HG03103 (cell line): ENCODE measurements around the gene TKTL1.
A peak's percentile ranks its signal among the peaks of the same experiment; 100 is the strongest.

Source experiments
- ATAC-seq: cut with Tn5 transposase; IDR thresholded peaks from one replicate; pipeline ENCODE4 v1.9.1; 2021; ENCODE audit warnings: low read depth; ENCODE audit not compliant: unreplicated experiment

TKTL1 gene

DNA sequence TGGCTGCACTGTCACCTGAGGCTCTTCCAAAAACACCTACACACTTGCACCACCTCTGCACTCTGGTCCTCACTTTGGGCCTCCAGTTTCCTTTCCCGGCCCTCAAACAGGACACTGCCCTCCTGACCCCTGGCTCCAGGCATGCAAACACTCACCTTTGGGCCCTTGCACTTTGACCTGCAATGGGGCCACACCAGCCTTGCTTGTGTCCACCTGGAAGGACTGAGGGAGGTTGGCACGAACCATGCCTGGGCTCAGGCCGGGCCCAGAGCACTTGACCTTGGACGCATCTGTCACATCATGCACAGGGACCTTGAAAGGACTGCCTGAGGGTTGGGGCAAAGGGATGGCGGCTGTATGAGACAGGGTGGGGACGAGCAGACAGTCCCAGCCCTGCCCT, 63.2 kb downstream of the TKTL1 start:
- no peak for ATAC-seq

DNA sequence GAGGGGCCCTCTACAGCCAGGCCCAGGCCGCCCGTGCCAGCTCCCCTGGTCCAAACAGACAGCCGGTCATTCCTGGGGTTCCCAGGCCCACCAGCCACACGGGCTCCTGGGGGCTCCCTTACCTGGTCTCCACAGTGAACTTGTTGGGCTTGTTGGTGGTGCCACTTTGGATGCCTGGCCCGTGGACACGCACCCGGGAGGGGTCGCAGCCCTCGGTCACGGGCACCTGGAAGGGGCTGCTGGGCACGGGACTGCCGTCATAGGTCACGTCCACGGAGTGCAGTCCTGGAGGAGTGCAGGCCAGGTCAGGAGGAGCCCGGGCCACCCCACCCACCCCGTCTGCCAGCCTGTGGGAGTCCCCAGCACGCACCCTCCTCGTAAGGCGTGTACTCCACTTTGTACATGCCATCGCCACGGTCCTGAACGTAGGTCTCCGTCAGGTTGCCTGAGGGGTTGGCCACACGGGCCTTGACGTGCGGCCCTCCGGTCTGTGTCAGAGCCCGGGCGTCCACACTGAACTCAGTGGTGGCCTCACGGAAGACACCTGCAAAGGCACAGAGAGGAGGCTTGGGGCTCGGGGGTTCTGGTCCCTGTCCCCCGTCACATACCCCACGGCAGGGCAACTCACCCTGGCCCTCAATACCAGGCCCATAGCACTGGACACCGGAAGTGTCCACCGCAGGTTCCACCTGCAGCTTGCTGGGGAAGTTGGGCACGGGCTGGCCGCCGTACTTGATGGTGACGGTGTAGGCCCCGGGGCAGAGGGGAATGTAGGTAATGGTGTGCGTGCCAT, 64.0 kb downstream of the TKTL1 start:
- no peak for ATAC-seq

DNA sequence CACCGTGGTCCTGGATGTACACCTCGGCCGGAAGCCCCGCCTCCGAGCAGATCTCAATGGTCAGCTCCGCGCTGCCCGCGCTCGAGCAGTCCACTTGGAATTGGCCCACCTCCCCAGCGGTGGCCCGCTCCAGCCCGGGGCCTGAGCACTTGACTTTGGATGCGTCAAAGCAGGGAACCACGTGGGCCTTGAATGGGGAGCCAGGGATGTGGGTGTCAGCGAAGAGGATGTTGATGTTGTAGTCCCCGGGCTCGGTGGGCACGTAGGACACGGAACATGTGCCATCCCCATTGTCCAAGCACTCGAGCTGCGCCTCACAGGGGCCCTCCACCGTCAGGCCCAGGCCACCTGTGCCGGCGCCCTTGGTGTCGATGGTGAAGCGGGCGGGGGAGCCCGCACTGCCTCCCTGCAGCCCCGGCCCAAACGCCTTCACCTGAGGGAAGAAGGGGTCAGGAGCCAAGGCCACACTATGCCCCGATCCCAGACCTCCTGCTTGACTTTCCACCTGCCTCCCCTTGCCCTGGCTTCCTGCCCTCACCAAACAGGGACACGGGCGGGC, 64.6 kb downstream of the TKTL1 start:
- ATAC-seq: no peak

DNA sequence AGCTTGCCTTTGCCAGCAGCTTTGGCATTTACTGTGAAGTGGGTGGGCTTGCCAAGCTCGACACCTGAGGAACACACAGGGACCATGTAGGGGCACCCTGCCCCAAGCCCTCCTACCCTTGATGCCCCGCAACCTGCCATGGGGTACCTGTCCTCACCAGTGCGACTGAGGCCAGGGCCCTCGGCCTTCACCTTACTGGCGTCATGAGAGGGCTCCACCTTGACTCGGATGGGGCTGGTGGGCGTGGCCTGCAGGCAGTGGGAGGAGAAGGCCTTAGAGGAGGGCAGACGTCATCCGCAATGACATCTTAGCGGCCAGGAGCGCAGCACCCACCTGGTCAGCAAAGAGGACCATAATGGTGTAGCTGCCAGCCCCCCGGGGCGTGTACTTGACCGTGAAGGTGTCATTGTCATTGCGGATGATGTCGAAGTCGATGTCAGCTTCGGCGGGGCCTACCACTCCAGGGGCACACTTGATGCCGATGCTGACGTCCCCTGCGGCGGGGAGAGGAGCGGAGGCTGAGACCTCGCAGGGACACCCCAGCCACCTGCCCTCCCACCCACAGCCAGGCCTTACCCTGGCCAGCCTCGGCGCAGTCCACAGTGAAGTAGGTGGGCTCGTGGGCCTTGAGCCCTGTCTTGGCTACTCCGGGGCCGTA, 66.6 kb downstream of the TKTL1 start:
- ATAC-seq: no peak

DNA sequence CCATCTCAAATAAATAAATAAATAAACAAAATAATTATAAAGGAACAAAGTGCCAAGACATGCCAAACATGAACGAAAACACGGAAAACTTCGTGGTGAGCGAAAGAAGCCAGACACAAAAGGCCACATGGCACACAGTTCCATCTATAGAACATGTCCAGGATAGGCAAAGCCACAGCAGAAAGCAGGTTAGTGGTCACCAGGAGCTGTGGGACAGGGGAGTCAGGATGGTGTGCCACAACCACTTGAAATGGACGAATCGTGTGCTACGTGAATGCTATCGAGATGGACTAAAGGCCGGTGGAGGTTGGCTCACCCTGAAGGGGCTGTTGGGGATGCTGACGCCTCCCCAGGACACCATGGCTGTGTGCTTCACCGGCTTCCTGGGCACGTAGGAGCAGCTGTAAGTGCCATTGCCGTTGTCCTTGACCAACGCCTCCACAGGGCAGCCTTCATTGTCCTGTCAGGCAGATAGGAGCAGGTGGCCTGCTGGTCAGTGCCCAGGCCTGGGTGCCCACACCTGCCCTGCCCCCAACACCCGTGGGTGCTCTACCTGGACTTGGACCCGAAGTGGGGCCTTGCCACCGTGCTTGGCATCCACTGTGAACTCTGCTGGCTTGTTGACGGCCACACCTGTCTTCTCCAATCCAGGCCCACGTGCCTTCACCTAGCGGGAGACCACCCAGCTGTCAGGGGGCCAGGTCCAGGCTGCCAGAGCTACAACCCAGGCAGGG, 68.3 kb downstream of the TKTL1 start:
- ATAC-seq: no peak

DNA sequence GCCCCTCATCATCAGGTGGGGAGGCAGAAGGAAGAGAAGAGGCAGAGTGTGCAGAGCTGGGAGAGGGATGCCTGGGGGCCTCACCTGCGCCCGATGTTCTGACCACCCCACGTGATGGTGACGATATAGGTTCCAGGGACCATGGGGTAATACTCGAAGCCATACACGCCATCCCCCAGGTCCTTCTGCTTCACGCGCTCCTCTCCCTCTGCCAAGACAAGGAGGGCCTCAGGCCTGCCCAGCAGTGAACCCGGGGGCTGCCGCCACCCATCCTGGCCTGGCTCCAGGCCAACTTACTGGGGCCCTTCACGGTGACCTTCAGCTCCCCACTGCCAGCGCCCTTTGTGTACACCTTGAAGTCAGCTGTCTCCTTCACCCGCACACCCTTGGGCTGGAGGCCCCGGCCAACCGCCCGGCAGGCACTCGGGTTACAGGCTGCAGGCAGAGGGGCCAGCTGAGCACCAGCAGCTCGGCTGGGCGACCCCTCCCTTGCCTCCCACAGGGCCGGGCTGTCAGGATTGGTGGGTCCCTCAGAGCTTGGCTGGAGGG, 69.5 kb downstream of the TKTL1 start:
- no peak for ATAC-seq

DNA sequence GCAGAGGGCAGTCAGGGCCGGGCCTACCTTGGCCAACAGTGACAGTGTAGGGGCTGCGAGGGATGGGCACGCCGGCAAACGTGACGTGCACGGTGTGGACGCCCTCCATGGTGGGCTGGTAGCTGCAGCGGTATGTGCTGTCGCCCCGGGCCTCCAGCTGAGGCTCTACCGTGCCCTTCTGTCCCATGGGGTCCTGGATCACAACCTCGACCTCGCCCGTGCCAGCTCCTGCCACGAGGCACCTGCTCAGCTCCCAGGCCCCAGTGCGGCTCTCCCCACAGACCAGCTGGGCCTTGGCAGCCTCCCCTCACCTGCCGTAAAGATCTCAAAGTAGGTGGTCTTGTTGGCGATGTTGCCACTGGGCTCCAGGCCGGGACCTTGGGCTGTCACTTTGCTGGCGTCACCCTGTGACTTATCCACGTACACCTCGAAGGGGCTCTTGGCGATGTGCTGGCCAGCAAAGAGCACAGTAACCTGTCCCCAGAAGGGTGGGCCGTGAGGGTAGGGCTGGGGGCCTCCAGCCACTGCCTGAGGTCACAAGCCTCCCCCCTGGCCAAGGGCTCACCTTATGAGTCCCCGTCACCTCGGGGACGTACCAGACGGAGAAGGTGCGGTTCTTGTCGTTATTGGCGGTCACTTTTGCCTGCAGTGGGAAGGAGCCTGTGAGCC, 70.5 kb downstream of the TKTL1 start:
- ATAC-seq: no peak

DNA sequence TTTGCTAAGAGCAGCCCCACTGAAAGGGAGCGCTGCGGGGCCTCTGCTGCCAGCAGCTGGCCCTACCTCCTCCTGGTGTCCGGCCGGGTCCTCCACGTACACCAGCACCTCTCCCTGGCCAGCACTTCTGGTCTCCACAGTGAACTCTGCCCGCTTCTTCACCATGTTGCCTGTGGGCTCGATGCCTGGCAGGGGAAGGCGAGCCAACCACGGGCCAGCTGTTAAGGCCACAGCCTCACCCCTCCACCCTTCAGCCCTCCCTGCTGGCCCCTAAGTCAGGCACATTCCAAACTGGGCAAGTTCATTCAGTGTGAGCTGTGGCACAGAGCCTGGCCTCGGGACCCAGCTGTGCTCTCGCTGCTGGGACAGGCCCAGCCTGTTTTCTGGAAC, 71.1 kb downstream of the TKTL1 start:
- no peak for ATAC-seq

DNA sequence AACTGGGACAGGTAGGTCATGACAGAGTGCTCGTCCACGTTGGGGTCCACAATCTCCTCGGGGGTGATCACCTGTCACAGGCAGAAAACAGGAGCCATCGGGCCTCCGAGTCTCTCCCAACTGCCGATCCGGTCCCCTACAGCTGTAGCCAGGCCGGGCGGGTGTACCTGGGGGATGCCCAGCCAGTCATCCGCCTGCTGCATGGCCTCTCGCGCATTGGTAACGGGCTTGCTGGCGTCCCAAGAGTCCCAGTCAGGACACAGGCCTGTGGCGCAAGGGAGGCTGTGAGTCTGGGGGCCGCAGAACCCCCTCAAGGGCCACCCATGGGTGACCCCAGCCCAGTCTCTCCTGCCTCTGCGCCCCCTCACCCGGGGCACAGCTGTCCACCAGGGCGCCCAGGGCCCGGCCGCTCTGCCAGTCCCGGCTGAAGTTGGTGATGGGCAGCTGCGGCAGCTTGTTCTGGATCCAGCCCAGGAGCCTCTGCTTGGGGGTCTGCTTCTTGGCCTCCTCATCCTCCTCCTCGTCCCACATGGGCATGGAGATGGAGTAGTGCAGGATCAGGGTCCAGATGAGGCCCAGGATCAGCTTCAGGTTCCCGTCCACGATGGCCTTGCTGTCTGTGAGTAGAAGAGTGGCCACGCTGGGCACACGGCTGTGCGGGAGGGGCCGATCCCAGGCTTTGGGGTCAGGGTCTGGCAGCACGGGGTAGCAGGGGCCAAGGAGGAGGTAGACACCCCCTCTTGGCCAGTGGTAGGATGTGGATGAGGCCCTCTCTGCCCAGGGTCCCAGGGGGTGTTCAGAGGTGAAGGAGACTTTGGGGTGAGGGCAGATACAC, 72.1 kb downstream of the TKTL1 start:
- ATAC-seq: no peak

DNA sequence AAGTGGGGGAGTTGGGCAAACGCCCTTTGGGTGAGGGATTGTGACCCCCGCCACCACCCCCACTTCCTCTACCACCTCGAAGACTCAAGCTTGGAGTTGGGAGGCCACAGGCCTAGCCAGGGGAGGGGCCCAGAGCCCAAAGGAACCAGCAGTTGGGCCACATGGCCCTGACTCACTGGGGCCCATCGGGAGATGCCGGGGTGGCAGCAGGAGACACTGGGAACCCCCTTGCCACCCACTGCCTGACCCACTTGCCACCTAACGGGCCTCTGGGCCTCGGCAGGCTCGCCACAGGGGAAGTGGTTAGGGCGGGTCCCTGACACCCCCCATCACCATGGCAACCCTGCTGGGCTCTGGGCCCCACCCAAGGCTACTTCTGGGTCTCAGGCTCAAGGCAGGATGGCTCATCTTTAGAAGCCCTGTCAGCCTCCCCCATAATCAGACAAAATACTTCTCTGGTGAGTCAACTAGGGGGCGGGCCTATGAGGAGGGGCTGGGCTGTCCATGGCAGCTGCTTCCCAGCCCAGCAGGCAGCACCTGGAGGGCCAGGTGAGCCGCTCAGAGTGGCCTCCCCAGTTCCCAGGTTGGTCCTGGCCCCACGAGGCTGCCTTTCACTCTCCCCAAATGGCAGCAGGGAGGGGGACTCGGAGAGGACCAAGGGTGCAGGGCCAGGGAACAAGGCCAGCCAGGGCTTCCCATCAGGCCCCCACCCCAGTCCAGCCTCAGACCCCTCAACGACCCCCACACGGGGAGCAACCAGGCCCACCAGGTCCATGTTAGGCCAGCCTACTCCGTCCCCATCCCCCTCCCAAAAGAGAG, 73.2 kb downstream of the TKTL1 start:
- ATAC-seq: no peak

DNA sequence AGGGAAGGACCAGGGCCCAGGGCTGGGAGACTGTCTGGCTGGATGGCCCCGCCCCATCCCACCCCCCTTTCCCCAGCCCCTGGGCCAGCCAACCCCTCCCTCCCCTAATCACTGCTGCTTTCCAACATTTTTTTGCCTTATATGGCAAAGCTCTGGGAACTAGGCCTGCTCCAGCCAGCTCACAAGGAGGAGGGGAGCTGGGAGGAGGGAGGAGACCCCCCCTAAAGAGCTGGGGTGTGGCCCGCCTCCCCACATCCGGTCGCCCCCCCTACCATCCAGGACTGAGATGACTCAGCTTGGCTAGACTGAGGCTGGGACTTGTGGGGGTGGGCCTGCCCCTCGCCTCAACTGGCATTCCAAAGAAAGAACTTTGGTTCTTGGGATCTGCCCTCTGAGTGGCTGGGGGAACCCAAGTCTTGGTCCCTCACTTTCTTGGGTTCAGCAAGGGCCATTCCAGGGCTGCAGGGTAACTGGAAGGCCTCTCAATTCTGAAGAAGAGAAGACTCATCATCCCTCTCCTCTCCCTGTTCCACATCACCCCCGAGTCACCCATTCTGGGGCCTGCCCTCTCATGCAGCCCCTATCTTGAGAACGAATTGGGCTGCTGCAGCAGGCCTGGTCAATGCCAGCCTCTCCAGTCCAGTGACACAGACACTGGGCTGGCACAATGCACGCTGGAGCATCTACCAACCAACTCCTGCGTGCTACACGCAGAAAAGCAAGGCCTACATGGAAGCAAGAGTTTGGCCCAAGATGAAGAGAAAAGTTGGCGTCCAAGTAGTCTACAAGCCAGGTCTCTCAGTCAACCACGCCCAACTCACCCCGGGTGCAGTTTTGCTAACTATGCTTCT, 74.1 kb downstream of the TKTL1 start:
- ATAC-seq: no peak

DNA sequence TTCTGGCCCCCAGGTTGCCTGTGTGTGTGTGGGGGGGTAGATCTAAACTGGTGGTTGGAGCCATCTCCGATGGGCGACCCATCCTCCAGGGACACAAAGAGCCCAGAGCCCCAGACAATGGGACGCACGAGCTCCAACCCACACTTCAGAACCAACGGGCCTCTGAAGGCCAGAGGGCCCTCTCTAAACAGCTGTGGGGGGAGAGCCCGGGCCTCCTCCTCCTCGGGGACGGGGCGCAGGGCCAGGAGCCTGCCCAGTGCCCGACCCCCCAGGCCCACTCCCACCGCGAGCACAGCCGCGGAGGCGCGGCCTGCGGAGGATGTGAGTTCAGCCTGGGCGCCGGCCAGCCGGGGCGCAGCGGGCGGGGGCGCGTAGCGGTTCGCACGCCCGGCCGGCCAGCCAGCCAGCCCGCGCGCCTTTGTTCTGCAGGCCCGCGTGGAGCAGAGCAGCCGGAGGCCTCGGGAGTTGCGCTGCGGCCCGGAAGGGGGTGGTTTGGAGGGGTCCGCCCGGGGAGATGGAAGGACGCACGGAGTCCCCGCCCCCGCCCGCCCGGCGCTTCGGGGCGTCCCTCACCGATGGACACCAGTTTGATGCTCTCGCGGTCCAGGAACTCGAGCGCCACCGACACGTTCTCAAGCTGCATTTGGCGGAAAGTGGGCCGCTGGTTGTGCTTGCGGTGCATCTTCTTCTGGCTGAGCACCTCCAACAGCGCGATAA, 74.9 kb downstream of the TKTL1 start:
- no peak for ATAC-seq

DNA sequence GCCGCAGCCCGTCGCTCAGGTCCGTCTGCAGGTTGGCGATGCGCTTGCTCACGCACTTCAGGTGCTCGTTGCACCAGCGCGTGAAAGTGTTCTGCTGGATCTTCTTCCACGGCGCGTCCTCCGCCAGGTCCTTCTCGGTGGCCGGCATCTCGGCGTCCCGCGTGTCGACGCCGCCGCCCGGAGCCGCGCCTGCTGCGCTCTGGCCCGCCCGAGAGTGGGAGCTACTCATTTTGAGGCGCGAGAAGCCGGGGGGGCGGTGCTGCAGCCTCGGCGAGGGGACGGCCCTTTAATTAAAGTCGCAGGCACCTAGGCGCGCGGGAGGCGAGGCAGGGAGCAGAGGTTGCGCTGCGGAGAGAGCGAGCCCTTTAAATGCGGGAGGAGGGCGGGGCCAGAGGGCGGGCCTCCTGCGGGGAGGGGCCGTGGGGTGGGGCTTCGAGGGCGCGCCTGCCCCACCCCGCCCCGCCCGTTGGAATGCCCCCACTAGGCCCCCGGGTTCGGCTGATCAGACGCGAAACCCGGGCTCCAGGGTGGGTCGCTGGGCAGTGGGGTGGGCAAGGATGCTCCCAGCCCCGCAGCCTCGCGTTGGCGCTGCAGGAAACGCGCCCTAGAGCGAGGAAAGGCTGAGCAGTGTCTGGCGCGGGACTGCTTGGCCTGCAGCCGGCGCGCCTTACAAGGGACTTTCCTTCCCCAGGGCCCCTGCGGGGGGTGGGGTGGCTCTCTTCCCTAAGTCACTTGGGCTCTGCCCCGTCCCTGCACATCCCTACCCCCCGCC, 75.6 kb downstream of the TKTL1 start:
- ATAC-seq: peak; percentile 49

DNA sequence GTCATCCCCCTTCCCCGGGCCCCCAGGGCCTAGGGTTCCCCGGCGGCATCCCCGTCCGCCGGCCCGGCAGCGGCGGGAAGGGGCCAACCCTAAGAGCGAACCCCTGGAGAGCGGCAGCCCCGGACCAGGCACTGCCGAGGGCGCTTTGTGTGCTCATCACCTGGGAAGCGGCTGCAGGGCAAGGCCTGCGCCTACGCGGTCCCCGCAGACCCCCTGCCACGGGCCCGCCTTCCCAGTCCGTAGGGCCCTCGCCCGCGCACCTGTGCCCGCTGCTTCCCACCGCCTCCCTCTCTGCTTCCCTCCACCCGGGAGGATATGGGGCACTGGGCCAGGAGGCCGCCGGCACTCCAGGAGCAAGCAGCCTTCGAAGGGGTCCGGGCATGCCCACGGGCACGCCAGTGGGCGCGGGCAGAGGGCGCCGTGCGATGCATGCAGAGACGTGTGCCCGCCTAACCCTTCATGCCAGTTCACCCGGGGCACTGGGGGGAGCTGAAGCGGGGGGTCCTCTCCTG, 76.2 kb downstream of the TKTL1 start:
- no peak for ATAC-seq

DNA sequence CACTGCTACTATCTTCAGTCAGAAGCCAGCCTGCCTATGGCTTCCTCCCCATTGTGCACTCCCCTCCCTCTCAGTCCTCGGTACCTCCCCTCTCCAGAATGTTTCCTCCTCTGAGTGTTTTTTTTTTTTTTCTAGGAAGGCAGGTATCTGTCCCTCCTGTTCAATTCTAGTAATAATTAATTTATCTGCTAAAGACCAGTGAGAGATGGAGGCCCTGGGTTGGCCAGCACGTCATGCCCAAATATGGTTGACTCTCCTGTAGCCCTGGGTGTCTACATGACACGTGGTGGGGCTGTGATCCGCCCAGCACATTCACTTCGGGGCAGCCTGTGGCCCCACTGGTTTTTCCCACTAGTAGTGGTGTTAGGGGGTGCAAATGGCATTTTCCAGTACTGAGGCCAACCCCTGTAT, 77.0 kb downstream of the TKTL1 start:
- ATAC-seq: no peak
